H1 (cell line): Measurements from ENCODE around the gene ATXN7L3. TPM values are rescaled to one million over a fixed set of nuclear protein-coding genes. Genes with fewer than 3 reads are reported as not detected.

Experiments used
- CEBPB ChIP-seq: IDR thresholded peaks from 2 replicates; pipeline ENCODE4 v1.6.1; 2012; ENCODE audit warnings: low read depth, low read length
- CHD7 ChIP-seq: fragments of 300-600 bp; sonication (generic); IDR thresholded peaks from 2 replicates; pipeline ENCODE4 v1.7.1; 2012; ENCODE audit warnings: low read length, moderate library complexity, mild to moderate bottlenecking, inconsistent platforms; ENCODE audit not compliant: insufficient replicate concordance
- E2F6 ChIP-seq: IDR thresholded peaks from 2 replicates; pipeline ENCODE4 v1.6.1; 2012; ENCODE audit warnings: inconsistent platforms
- EGR1 ChIP-seq: IDR thresholded peaks from 2 replicates; pipeline ENCODE4 v1.6.1; 2011; ENCODE audit warnings: low read depth, low read length, borderline replicate concordance
- GTF2F1 ChIP-seq: IDR thresholded peaks from 2 replicates; pipeline ENCODE4 v1.6.1; 2012; ENCODE audit warnings: low read depth, low read length, improper control_type of control experiment, borderline replicate concordance
- POLR2AphosphoS5 ChIP-seq: IDR thresholded peaks from 2 replicates; pipeline ENCODE4 v1.6.1; 2011; ENCODE audit warnings: low read depth, low read length
- RFX5 ChIP-seq: IDR thresholded peaks from 2 replicates; pipeline ENCODE4 v1.6.1; 2011; ENCODE audit warnings: low read depth, low read length, improper control_type of control experiment, borderline replicate concordance
- SIN3A ChIP-seq, 2 experiments: IDR thresholded peaks in 1 of 2; conservative IDR thresholded peaks in 1 of 2; 2 replicates each; pipeline ENCODE4 v1.6.1; 2011 to 2012; ENCODE audit warnings: low read length in 2 of 2, improper control_type of control experiment in 1 of 2, low read depth in 1 of 2, mild to moderate bottlenecking in 1 of 2
- ZNF274 ChIP-seq: IDR thresholded peaks from 2 replicates; pipeline ENCODE4 v1.7.0; 2012; ENCODE audit warnings: low read length, borderline replicate concordance; ENCODE audit errors: extremely low read depth
- polyA plus RNA-seq, 7 experiments: library from polyadenylated mRNA; depleted of rRNA in 3 of 7; stranded (reverse) in 5 of 7; unstranded in 2 of 7; fragments of >200 nt in 5 of 7; fragments of 200-250 nt in 2 of 7; gene quantifications; 1 replicate in 5 of 7; 2 replicates in 1 of 7; 4 replicates in 1 of 7; pipeline versions ENCODE4 v1.2.1 to v1.2.3, GENCODE V29; 2011 to 2013; ENCODE audit warnings: missing spikeins in 2 of 7, mixed read lengths in 2 of 7
- total RNA-seq: library from RNA; stranded (reverse); fragmentation: NEBNext Ultra II Directional; extraction: Animal tissue kit (Norgen Biotek cat#: 25700); gene quantifications from 2 replicates; pipeline ENCODE4 v1.2.1, GENCODE V29; 2021

ATXN7L3 gene
- total and polyA plus RNA-seq, 2 of the 8 experiments (the other 6 are each of a cell fraction or from before 2014, with no cell fraction given) = 53.7 to 103 TPM

- peak; percentile 59; the same call in 1 of the 2 replicates for TF ChIP-seq EGR1
- TF ChIP-seq CHD7 = no peak
- TF ChIP-seq E2F6 = no peak
- TF ChIP-seq CEBPB = no peak
- TF ChIP-seq POLR2AphosphoS5 = no peak
- no peak for TF ChIP-seq RFX5
- no peak for TF ChIP-seq SIN3A (conservative IDR thresholded peaks at IDR 0.05 in 1 of 2, IDR thresholded peaks at IDR 0.05 in 1 of 2; ENCODE audit: low read depth in 1 of 2, low read length in 2 of 2)
- TF ChIP-seq GTF2F1 = no peak
- no peak for TF ChIP-seq ZNF274
Observed at GRCh38 chr17:44199553-44200477, at the start of gene ATXN7L3 (continued).
